Endothelial cell of umbilical vein (primary cell): ENCODE data around the gene PRKAR2B. TPM values are rescaled to one million over a fixed set of nuclear protein-coding genes. Genes with fewer than 3 reads are reported as not detected.

Source experiments
- BruUV-seq: library from RNA; stranded (reverse); fragments of 400-500 nt; replicated peaks from 2 replicates; lab custom pipeline; 2021; lab: Mats Ljungman, UMichigan
- CTCF ChIA-PET: fragments of 300-600, 350-600 bp; sonication (Branson Sonifier 250); formaldehyde crosslinking; loops from one replicate; lab custom pipeline; 2021; ENCODE audit warnings: antibody characterized with exemption, inconsistent platforms; lab: Charles Lee
- POLR2A ChIA-PET: fragments of 300-600, 350-600 bp; sonication (Branson Sonifier 250); formaldehyde crosslinking; loops from one replicate; lab custom pipeline; 2021; ENCODE audit warnings: antibody characterized with exemption, inconsistent platforms; lab: Charles Lee
- DNase-seq: peaks from one replicate; pipeline ENCODE4 v3.0.0-alpha.2; 2011; ENCODE audit warnings: low read depth, low spot score
- FAIRE-seq: peaks from 2 replicates; lab custom pipeline; 2011; peaks lifted over from hg19 to GRCh38; lab: Jason Lieb, UNC
- H2AFZ ChIP-seq: 2 replicates; pipeline ENCODE4 v1.6.0; 2012; ENCODE audit warnings: low read depth, low read length, control low read depth, inconsistent platforms
- H3K27ac ChIP-seq: 2 replicates; pipeline ENCODE4 v1.5.1; 2011; ENCODE audit warnings: low read depth, mild to moderate bottlenecking, control low read depth, low read length, moderate library complexity; ENCODE audit not compliant: insufficient read depth
- H3K27me3 ChIP-seq, 2 experiments: 2 replicates each; pipeline versions ENCODE4 v1.6.0 to v1.6.1; 2011; ENCODE audit warnings: low read length in 2 of 2, mixed read lengths in 1 of 2; ENCODE audit not compliant: control insufficient read depth in 2 of 2, insufficient read depth in 2 of 2
- H3K36me3 ChIP-seq, 2 experiments: 2 replicates in 1 of 2; 3 replicates in 1 of 2; pipeline ENCODE4 v1.5.1; 2011; ENCODE audit warnings: low read length in 2 of 2, mild to moderate bottlenecking in 1 of 2, moderate library complexity in 1 of 2; ENCODE audit not compliant: control insufficient read depth in 2 of 2, insufficient read depth in 2 of 2; ENCODE audit errors: extremely low read depth in 1 of 2
- H3K4me1 ChIP-seq: 3 replicates; pipeline ENCODE4 v1.5.1; 2011; ENCODE audit warnings: mild to moderate bottlenecking, low read length; ENCODE audit not compliant: control insufficient read depth, insufficient read depth; ENCODE audit errors: extremely low read depth
- H3K4me2 ChIP-seq: 2 replicates; pipeline ENCODE4 v1.6.1; 2011; ENCODE audit warnings: low read length, control low read depth, mixed read lengths; ENCODE audit not compliant: insufficient read depth
- H3K4me3 ChIP-seq, 3 experiments: fragments of 200-600 bp in 1 of 3; sonication (generic), shearing (Covaris generic) in 1 of 3; replicated peaks in 1 of 3; 2 replicates each; pipeline ENCODE4 v1.5.1; 2011 to 2016; ENCODE audit warnings: control low read depth in 3 of 3, low read length in 3 of 3, mild to moderate bottlenecking in 2 of 3, inconsistent platforms in 1 of 3, low read depth in 1 of 3, moderate library complexity in 1 of 3; ENCODE audit not compliant: insufficient read depth in 1 of 3
- H3K79me2 ChIP-seq: 2 replicates; pipeline ENCODE4 v1.6.0; 2012; ENCODE audit warnings: low read length, inconsistent platforms; ENCODE audit not compliant: control insufficient read depth, insufficient read depth
- H3K9ac ChIP-seq: replicated peaks from 2 replicates; pipeline ENCODE3; 2011; ENCODE audit warnings: low read length, control low read depth; ENCODE audit not compliant: insufficient read depth; ENCODE audit errors: extremely low read depth
- H3K9me1 ChIP-seq: replicated peaks from 3 replicates; pipeline ENCODE4 v1.6.0; 2011; ENCODE audit warnings: mild to moderate bottlenecking, low read length; ENCODE audit not compliant: control insufficient read depth, insufficient read depth; ENCODE audit errors: extremely low read depth
- H3K9me3 ChIP-seq: replicated peaks from 2 replicates; pipeline ENCODE4 v1.5.1; 2012; ENCODE audit warnings: low read length, inconsistent platforms; ENCODE audit not compliant: control insufficient read depth, insufficient read depth
- H4K20me1 ChIP-seq: replicated peaks from 2 replicates; pipeline ENCODE3; 2011; ENCODE audit warnings: mild to moderate bottlenecking, low read length; ENCODE audit not compliant: control insufficient read depth, insufficient read depth; ENCODE audit errors: extremely low read depth
- EZH2 ChIP-seq: IDR thresholded peaks from 2 replicates; pipeline ENCODE4 v1.6.1; 2012; ENCODE audit warnings: borderline replicate concordance, low read depth, mild to moderate bottlenecking, moderate library complexity, low read length, inconsistent platforms; ENCODE audit not compliant: severe bottlenecking
- FOS ChIP-seq: IDR thresholded peaks from 2 replicates; pipeline ENCODE4 v1.6.1; 2011; ENCODE audit warnings: mild to moderate bottlenecking, low read length, moderate library complexity, borderline replicate concordance; ENCODE audit not compliant: insufficient read depth
- GATA2 ChIP-seq: IDR thresholded peaks from 2 replicates; pipeline ENCODE4 v1.7.0; 2011; ENCODE audit warnings: low read depth, mild to moderate bottlenecking, moderate library complexity, mixed read lengths, low read length; ENCODE audit not compliant: insufficient read length, insufficient read depth
- JUN ChIP-seq: IDR thresholded peaks from 2 replicates; pipeline ENCODE4 v1.6.1; 2011; ENCODE audit warnings: borderline replicate concordance, low read depth; ENCODE audit not compliant: insufficient read length, insufficient read depth
- MAX ChIP-seq: IDR thresholded peaks from 2 replicates; pipeline ENCODE4 v1.6.1; 2011; ENCODE audit not compliant: insufficient read depth, insufficient read length
- MYC ChIP-seq: IDR thresholded peaks from one replicate; pipeline ENCODE4 v1.6.1; 2011; ENCODE audit warnings: mild to moderate bottlenecking, low read depth, low read length
- POLR2A ChIP-seq: IDR thresholded peaks from 2 replicates; pipeline ENCODE4 v1.6.1; 2012; ENCODE audit warnings: low read depth, mild to moderate bottlenecking, control low read depth, low read length
- POLR2AphosphoS5 ChIP-seq: IDR thresholded peaks from 2 replicates; pipeline ENCODE4 v1.6.1; 2012; ENCODE audit warnings: low read depth, mild to moderate bottlenecking, control low read depth, low read length, moderate library complexity; ENCODE audit not compliant: insufficient read depth
- dilution Hi-C: fragments of 300-500 bp; cut with MboI; formaldehyde crosslinking; loops from one replicate; pipeline ENCODE4 v1.15.0; 2019; ENCODE audit warnings: low sequenced_read_pairs; ENCODE audit not compliant: extremely low pct_ligation_motif_present
- intact Hi-C: fragments of 100-400 bp; cut with micrococcal nuclease; formaldehyde crosslinking; loops from one replicate; pipeline ENCODE4 v1.10.0; 2022
- polyA plus RNA-seq, 4 experiments: library from polyadenylated mRNA; depleted of rRNA in 3 of 4; stranded (reverse) in 3 of 4; unstranded in 1 of 4; fragments of >200 nt; gene quantifications; 2 replicates each; pipeline versions ENCODE4 v1.2.1 to v1.2.3, GENCODE V29; 2011 to 2012; ENCODE audit warnings: missing spikeins in 1 of 4
- total RNA-seq: library from RNA; stranded (reverse); gene quantifications from 2 replicates; pipeline ENCODE4 v1.2.3, GENCODE V29; 2021
- TF ChIP-seq, protein P1 (sequence below), 2 donors: IDR thresholded peaks; 1 replicate in 1 of 2; 2 replicates in 1 of 2; pipeline ENCODE4 v1.5.1; 2011; ENCODE audit warnings: low read length in 2 of 2, mild to moderate bottlenecking in 2 of 2, moderate library complexity in 2 of 2, control low read depth in 1 of 2, inconsistent platforms in 1 of 2, low read depth in 1 of 2; ENCODE audit not compliant: insufficient read depth in 1 of 2; ENCODE audit errors: extremely low read depth in 1 of 2

PRKAR2B gene
- total and polyA plus RNA-seq, 2 donors (not counting 3 experiments of a cell fraction or from before 2014, with no cell fraction given) = 10.7 to 39.8 TPM

- H3K9me1 ChIP-seq = no peaks in the 10 kb centered on the region
- peak overlapping the region; percentile 81 for H3K9ac ChIP-seq
- H3K36me3 ChIP-seq = no peaks in the 10 kb centered on the region
- dilution Hi-C loops (no loop called here), intact Hi-C loops (loop anchor here (5.0 kb wide), 1 partner anchor 789 kb away; no protein-coding TSS in a partner anchor)
- CTCF ChIA-PET = interaction anchor here (1.2 to 2.7 kb wide), 4 partner anchors 11 to 129 kb away, joined by 3 to 13 read pairs (median 8); no protein-coding TSS in a partner anchor
- peaks cover 21% of the 10 kb centered on the region for H3K79me2 ChIP-seq
- H2AFZ ChIP-seq = no peak overlapping the region
- no peak for TF ChIP-seq GATA2
- TF ChIP-seq POLR2A = no peak
- TF ChIP-seq FOS = no peak
- no peak for TF ChIP-seq POLR2AphosphoS5
- TF ChIP-seq JUN = no peak
- TF ChIP-seq MAX = no peak
- TF ChIP-seq MYC = no peak
- TF ChIP-seq, protein P1, sequence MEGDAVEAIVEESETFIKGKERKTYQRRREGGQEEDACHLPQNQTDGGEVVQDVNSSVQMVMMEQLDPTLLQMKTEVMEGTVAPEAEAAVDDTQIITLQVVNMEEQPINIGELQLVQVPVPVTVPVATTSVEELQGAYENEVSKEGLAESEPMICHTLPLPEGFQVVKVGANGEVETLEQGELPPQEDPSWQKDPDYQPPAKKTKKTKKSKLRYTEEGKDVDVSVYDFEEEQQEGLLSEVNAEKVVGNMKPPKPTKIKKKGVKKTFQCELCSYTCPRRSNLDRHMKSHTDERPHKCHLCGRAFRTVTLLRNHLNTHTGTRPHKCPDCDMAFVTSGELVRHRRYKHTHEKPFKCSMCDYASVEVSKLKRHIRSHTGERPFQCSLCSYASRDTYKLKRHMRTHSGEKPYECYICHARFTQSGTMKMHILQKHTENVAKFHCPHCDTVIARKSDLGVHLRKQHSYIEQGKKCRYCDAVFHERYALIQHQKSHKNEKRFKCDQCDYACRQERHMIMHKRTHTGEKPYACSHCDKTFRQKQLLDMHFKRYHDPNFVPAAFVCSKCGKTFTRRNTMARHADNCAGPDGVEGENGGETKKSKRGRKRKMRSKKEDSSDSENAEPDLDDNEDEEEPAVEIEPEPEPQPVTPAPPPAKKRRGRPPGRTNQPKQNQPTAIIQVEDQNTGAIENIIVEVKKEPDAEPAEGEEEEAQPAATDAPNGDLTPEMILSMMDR (IDR thresholded peaks at IDR 0.05; ENCODE audit: extremely low read depth in 1 of 2, insufficient read depth in 1 of 2, low read depth in 1 of 2, low read length in 2 of 2) = no peak
- no peak for TF ChIP-seq EZH2
- H3K4me3 ChIP-seq = no peak overlapping the region
- BruUV-seq = no TSS peak
- H3K27ac ChIP-seq = peak overlapping the region; percentile 95
- H3K9me3 ChIP-seq = no peaks in the 10 kb centered on the region
- H3K4me2 ChIP-seq = peak overlapping the region; percentile 61
- peaks cover 51% of the 10 kb centered on the region for H3K4me1 ChIP-seq
- POLR2A ChIA-PET = no interaction called here
- no peaks in the 10 kb centered on the region for H4K20me1 ChIP-seq
- DNase-seq (peak; percentile 33), FAIRE-seq (no peak)
- no peaks in the 10 kb centered on the region for H3K27me3 ChIP-seq
Measured at GRCh38 chr7:107075863-107076574, 31.5 kb downstream of the PRKAR2B start.
